Measurements from ENCODE around the gene NUP210L. TPM values are rescaled to one million over a fixed set of nuclear protein-coding genes. Genes with fewer than 3 reads are reported as not detected.

Gene NUP210L
- total and polyA plus RNA-seq, 2 donors (not counting 3 experiments of a cell fraction or from before 2014, with no cell fraction given) = 0.01 to 0.07 TPM

DNA sequence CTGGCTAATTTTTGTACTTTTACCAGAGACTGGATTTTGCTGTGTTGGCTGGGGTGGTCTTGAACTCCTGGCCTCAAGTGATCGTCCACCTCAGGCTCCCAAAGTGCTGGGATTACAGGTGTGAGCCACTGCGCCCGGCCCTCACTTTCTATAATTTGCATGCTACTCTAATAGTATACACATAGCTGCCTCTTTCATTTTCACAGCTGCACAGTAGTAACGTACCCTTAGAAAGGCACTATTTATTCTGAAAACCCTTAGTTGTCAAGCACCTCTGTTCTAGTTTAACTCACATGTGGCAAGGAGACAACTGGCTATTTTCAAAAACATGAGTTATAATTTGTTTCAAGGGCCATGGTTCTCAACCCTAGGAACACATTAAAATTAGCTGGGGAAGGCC lies 19.8 kb upstream of the NUP210L start:
- no TSS peak for BruUV-seq (replicated peaks)
- dilution Hi-C loops (cut with MboI; ENCODE audit: extremely low pct_ligation_motif_present, low sequenced_read_pairs) (no loop called here), intact Hi-C loops (cut with micrococcal nuclease) (no loop called here)
- TF ChIP-seq POLR2AphosphoS5 (IDR thresholded peaks at IDR 0.05; ENCODE audit: insufficient read depth, low read depth, low read length) (no peak), GATA2 (IDR thresholded peaks at IDR 0.05; ENCODE audit: insufficient read depth, insufficient read length, low read depth, low read length) (no peak), POLR2A (IDR thresholded peaks at IDR 0.05; ENCODE audit: low read depth, low read length) (no peak), EZH2 (IDR thresholded peaks at IDR 0.05; ENCODE audit: borderline replicate concordance, low read depth, low read length, severe bottlenecking) (no peak), JUN (IDR thresholded peaks at IDR 0.05; ENCODE audit: borderline replicate concordance, insufficient read depth, insufficient read length, low read depth) (no peak), FOS (IDR thresholded peaks at IDR 0.05; ENCODE audit: borderline replicate concordance, insufficient read depth, low read length) (no peak), MYC (IDR thresholded peaks at IDR 0.05; ENCODE audit: low read depth, low read length) (no peak)
- TF ChIP-seq, protein P1, sequence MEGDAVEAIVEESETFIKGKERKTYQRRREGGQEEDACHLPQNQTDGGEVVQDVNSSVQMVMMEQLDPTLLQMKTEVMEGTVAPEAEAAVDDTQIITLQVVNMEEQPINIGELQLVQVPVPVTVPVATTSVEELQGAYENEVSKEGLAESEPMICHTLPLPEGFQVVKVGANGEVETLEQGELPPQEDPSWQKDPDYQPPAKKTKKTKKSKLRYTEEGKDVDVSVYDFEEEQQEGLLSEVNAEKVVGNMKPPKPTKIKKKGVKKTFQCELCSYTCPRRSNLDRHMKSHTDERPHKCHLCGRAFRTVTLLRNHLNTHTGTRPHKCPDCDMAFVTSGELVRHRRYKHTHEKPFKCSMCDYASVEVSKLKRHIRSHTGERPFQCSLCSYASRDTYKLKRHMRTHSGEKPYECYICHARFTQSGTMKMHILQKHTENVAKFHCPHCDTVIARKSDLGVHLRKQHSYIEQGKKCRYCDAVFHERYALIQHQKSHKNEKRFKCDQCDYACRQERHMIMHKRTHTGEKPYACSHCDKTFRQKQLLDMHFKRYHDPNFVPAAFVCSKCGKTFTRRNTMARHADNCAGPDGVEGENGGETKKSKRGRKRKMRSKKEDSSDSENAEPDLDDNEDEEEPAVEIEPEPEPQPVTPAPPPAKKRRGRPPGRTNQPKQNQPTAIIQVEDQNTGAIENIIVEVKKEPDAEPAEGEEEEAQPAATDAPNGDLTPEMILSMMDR (IDR thresholded peaks at IDR 0.05; ENCODE audit: extremely low read depth in 1 of 2, insufficient read depth in 1 of 2, low read depth in 1 of 2, low read length in 2 of 2) = no peak
- TF ChIP-seq, protein P2, sequence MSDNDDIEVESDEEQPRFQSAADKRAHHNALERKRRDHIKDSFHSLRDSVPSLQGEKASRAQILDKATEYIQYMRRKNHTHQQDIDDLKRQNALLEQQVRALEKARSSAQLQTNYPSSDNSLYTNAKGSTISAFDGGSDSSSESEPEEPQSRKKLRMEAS (IDR thresholded peaks at IDR 0.05; ENCODE audit: insufficient read depth, insufficient read length) = no peak
- CTCF ChIA-PET = no interaction called here
- H3K27ac ChIP-seq (ENCODE audit: insufficient read depth, low read depth, low read length) = no peak overlapping the region
- peaks cover 94% of the 10 kb centered on the region for H3K79me2 ChIP-seq (ENCODE audit: control insufficient read depth, insufficient read depth, low read length)
- no peak overlapping the region for H2AFZ ChIP-seq (ENCODE audit: low read depth, low read length)
- POLR2A ChIA-PET = interaction anchor here (0.6 kb wide), 1 partner anchor 1936 kb away, joined by 4 read pairs; no protein-coding TSS in a partner anchor
- no peaks in the 10 kb centered on the region for H3K9me1 ChIP-seq (replicated peaks; ENCODE audit: control insufficient read depth, extremely low read depth, insufficient read depth, low read length)
- no peaks in the 10 kb centered on the region for H3K9me3 ChIP-seq (replicated peaks; ENCODE audit: control insufficient read depth, insufficient read depth, low read length)
- DNase-seq (ENCODE audit: low read depth, low spot score) (no peak), FAIRE-seq (no peak)
- no peaks in the 10 kb centered on the region for H3K27me3 ChIP-seq (ENCODE audit: control insufficient read depth in 2 of 2, insufficient read depth in 2 of 2, low read length in 2 of 2)
- H3K4me1 ChIP-seq (ENCODE audit: control insufficient read depth, extremely low read depth, insufficient read depth, low read length) = peaks cover 38% of the 10 kb centered on the region
- peaks cover 40 to 46% of the 10 kb centered on the region in 2 experiments for H3K36me3 ChIP-seq (ENCODE audit: control insufficient read depth in 2 of 2, extremely low read depth in 1 of 2, insufficient read depth in 2 of 2, low read length in 2 of 2)
- peaks cover 9% of the 10 kb centered on the region for H4K20me1 ChIP-seq (replicated peaks; ENCODE audit: control insufficient read depth, extremely low read depth, insufficient read depth, low read length)
- H3K4me3 ChIP-seq (replicated peaks in 1 of 3; ENCODE audit: insufficient read depth in 1 of 3, low read depth in 1 of 3, low read length in 3 of 3) = no peak overlapping the region
- H3K4me2 ChIP-seq (ENCODE audit: insufficient read depth, low read length) = no peak overlapping the region
- no peak overlapping the region for H3K9ac ChIP-seq (replicated peaks; ENCODE audit: extremely low read depth, insufficient read depth, low read length)

All from endothelial cell of umbilical vein (primary cell).